ENCODE results near the gene NPAT.

NPAT gene

GRCh38 chr11:108246308-108246707, 23.9 kb upstream of the NPAT start:
- Histone ChIP-seq H4K8ac (ENCODE audit: low read depth, low read length) (no peak overlapping the region), H3K23ac (ENCODE audit: low read length) (no peak overlapping the region), H3K4me1 (ENCODE audit: control insufficient read depth in 1 of 2, insufficient read depth in 2 of 2, low read length in 2 of 2) (no peaks in the 10 kb centered on the region), H2BK12ac (ENCODE audit: low read length) (no peak overlapping the region), H2AK5ac (ENCODE audit: low read length) (no peak overlapping the region), H3K14ac (ENCODE audit: low read length) (no peak overlapping the region), H3K27ac (ENCODE audit: low read depth, low read length) (no peak overlapping the region), H2AFZ (ENCODE audit: insufficient read depth, low read length, poor library complexity) (no peak overlapping the region), H2BK120ac (ENCODE audit: insufficient read depth, low read length, poor library complexity) (no peak overlapping the region), H3K36me3 (ENCODE audit: control insufficient read depth in 1 of 2, insufficient read depth in 2 of 2, low read length in 2 of 2) (peaks cover 2 to 7% of the 10 kb centered on the region in 2 experiments), H3K27me3 (ENCODE audit: insufficient read depth, low read length) (no peaks in the 10 kb centered on the region), H2BK5ac (ENCODE audit: low read depth, low read length, poor library complexity) (no peak overlapping the region), H3K4me2 (ENCODE audit: low read length) (no peak overlapping the region), H3K4me3 (ENCODE audit: low read depth, low read length) (no peak overlapping the region), H3K9me3 (ENCODE audit: insufficient read depth, low read depth, low read length) (no peaks in the 10 kb centered on the region), H3K79me1 (ENCODE audit: low read length) (no peaks in the 10 kb centered on the region), H3K4ac (ENCODE audit: low read depth, low read length) (no peak overlapping the region), H4K12ac (ENCODE audit: low read depth, low read length) (no peak overlapping the region), H4K91ac (ENCODE audit: low read depth, low read length) (no peak overlapping the region), H3K18ac (ENCODE audit: low read length) (no peak overlapping the region), H3K9ac (ENCODE audit: low read length) (no peak overlapping the region), H3K79me2 (ENCODE audit: control insufficient read depth, insufficient read depth, low read length, poor library complexity) (no peaks in the 10 kb centered on the region)
- no CpG with 5 or more reads among the region's 3 CpGs for WGBS (ENCODE audit: extremely low coverage, insufficient coverage, insufficient read length)
- no peak for DNase-seq

GRCh38 chr11:108242422-108242821, 20.0 kb upstream of the NPAT start:
- Histone ChIP-seq H2AFZ (ENCODE audit: insufficient read depth, low read length, poor library complexity) (no peak overlapping the region), H3K27me3 (ENCODE audit: insufficient read depth, low read length) (no peaks in the 10 kb centered on the region), H3K4me2 (ENCODE audit: low read length) (no peak overlapping the region), H3K27ac (ENCODE audit: low read depth, low read length) (no peak overlapping the region), H2BK5ac (ENCODE audit: low read depth, low read length, poor library complexity) (no peak overlapping the region), H3K36me3 (ENCODE audit: control insufficient read depth in 1 of 2, insufficient read depth in 2 of 2, low read length in 2 of 2) (peaks cover 0 to 1% of the 10 kb centered on the region in 2 experiments), H4K8ac (ENCODE audit: low read depth, low read length) (no peak overlapping the region), H2BK120ac (ENCODE audit: insufficient read depth, low read length, poor library complexity) (no peak overlapping the region), H3K18ac (ENCODE audit: low read length) (no peak overlapping the region), H3K4me3 (ENCODE audit: low read depth, low read length) (no peak overlapping the region), H3K9ac (ENCODE audit: low read length) (no peak overlapping the region), H3K23ac (ENCODE audit: low read length) (no peak overlapping the region), H3K79me2 (ENCODE audit: control insufficient read depth, insufficient read depth, low read length, poor library complexity) (no peaks in the 10 kb centered on the region), H4K91ac (ENCODE audit: low read depth, low read length) (no peak overlapping the region), H3K4me1 (ENCODE audit: control insufficient read depth in 1 of 2, insufficient read depth in 2 of 2, low read length in 2 of 2) (no peaks in the 10 kb centered on the region), H3K14ac (ENCODE audit: low read length) (no peak overlapping the region), H3K79me1 (ENCODE audit: low read length) (no peaks in the 10 kb centered on the region), H4K12ac (ENCODE audit: low read depth, low read length) (no peak overlapping the region), H3K4ac (ENCODE audit: low read depth, low read length) (no peak overlapping the region), H3K9me3 (ENCODE audit: insufficient read depth, low read depth, low read length) (no peaks in the 10 kb centered on the region), H2AK5ac (ENCODE audit: low read length) (no peak overlapping the region), H2BK12ac (ENCODE audit: low read length) (no peak overlapping the region)
- no peak for DNase-seq
- no CpG with 5 or more reads among the region's 2 CpGs for WGBS (ENCODE audit: extremely low coverage, insufficient coverage, insufficient read length)

GRCh38 chr11:108241330-108242037, 19.0 kb upstream of the NPAT start:
- Histone ChIP-seq H2BK5ac (ENCODE audit: low read depth, low read length, poor library complexity) (no peak overlapping the region), H4K8ac (ENCODE audit: low read depth, low read length) (no peak overlapping the region), H3K27me3 (ENCODE audit: insufficient read depth, low read length) (no peaks in the 10 kb centered on the region), H3K79me1 (ENCODE audit: low read length) (no peaks in the 10 kb centered on the region), H3K23ac (ENCODE audit: low read length) (no peak overlapping the region), H2AFZ (ENCODE audit: insufficient read depth, low read length, poor library complexity) (no peak overlapping the region), H3K14ac (ENCODE audit: low read length) (no peak overlapping the region), H3K4me3 (ENCODE audit: low read depth, low read length) (no peak overlapping the region), H3K36me3 (ENCODE audit: control insufficient read depth in 1 of 2, insufficient read depth in 2 of 2, low read length in 2 of 2) (peaks cover 0 to 1% of the 10 kb centered on the region in 2 experiments), H2BK12ac (ENCODE audit: low read length) (no peak overlapping the region), H3K9me3 (ENCODE audit: insufficient read depth, low read depth, low read length) (no peaks in the 10 kb centered on the region), H3K18ac (ENCODE audit: low read length) (no peak overlapping the region), H3K9ac (ENCODE audit: low read length) (no peak overlapping the region), H2AK5ac (ENCODE audit: low read length) (no peak overlapping the region), H3K4me1 (ENCODE audit: control insufficient read depth in 1 of 2, insufficient read depth in 2 of 2, low read length in 2 of 2) (no peaks in the 10 kb centered on the region), H3K4ac (ENCODE audit: low read depth, low read length) (no peak overlapping the region), H3K79me2 (ENCODE audit: control insufficient read depth, insufficient read depth, low read length, poor library complexity) (no peaks in the 10 kb centered on the region), H2BK120ac (ENCODE audit: insufficient read depth, low read length, poor library complexity) (no peak overlapping the region), H4K12ac (ENCODE audit: low read depth, low read length) (no peak overlapping the region), H4K91ac (ENCODE audit: low read depth, low read length) (no peak overlapping the region), H3K27ac (ENCODE audit: low read depth, low read length) (no peak overlapping the region), H3K4me2 (ENCODE audit: low read length) (no peak overlapping the region)
- DNase-seq: peak in 1 of 2 donors; percentile 5
- no CpG with 5 or more reads among the region's 4 CpGs for WGBS (ENCODE audit: extremely low coverage, insufficient coverage, insufficient read length)

- Histone ChIP-seq H3K14ac (ENCODE audit: low read length) (no peak overlapping the region), H3K79me1 (ENCODE audit: low read length) (no peaks in the 10 kb centered on the region), H4K12ac (ENCODE audit: low read depth, low read length) (no peak overlapping the region), H2BK12ac (ENCODE audit: low read length) (no peak overlapping the region), H3K4me2 (ENCODE audit: low read length) (no peak overlapping the region), H3K27ac (ENCODE audit: low read depth, low read length) (no peak overlapping the region), H2AK5ac (ENCODE audit: low read length) (no peak overlapping the region), H2BK120ac (ENCODE audit: insufficient read depth, low read length, poor library complexity) (no peak overlapping the region), H3K9ac (ENCODE audit: low read length) (no peak overlapping the region), H3K4me3 (ENCODE audit: low read depth, low read length) (no peak overlapping the region), H2BK5ac (ENCODE audit: low read depth, low read length, poor library complexity) (no peak overlapping the region), H4K8ac (ENCODE audit: low read depth, low read length) (no peak overlapping the region), H2AFZ (ENCODE audit: insufficient read depth, low read length, poor library complexity) (no peak overlapping the region), H3K27me3 (ENCODE audit: insufficient read depth, low read length) (no peaks in the 10 kb centered on the region), H3K23ac (ENCODE audit: low read length) (no peak overlapping the region), H4K91ac (ENCODE audit: low read depth, low read length) (no peak overlapping the region), H3K18ac (ENCODE audit: low read length) (no peak overlapping the region), H3K79me2 (ENCODE audit: control insufficient read depth, insufficient read depth, low read length, poor library complexity) (no peaks in the 10 kb centered on the region), H3K9me3 (ENCODE audit: insufficient read depth, low read depth, low read length) (no peaks in the 10 kb centered on the region), H3K4me1 (ENCODE audit: control insufficient read depth in 1 of 2, insufficient read depth in 2 of 2, low read length in 2 of 2) (no peaks in the 10 kb centered on the region), H3K36me3 (ENCODE audit: control insufficient read depth in 1 of 2, insufficient read depth in 2 of 2, low read length in 2 of 2) (peaks cover 0 to 6% of the 10 kb centered on the region in 2 experiments), H3K4ac (ENCODE audit: low read depth, low read length) (no peak overlapping the region)
- DNase-seq: no peak
Measured at GRCh38 chr11:108239076-108239475, 16.6 kb upstream of the NPAT start.

Data from trophoblast cell (in vitro differentiated cells and primary cell).